Peyer's patch (tissue), 4 donors: ENCODE results near the gene BCL7C.

ENCODE experiments used
- CTCF ChIP-seq, 6 experiments: fragments of 450-650 bp in 4 of 6; fragments of 200-600 bp in 2 of 6; sonication (generic) in 1 of 6; IDR thresholded peaks; one replicate each; pipeline ENCODE4 v1.5.1; 2017 to 2019; ENCODE audit warnings: antibody characterized with exemption in 6 of 6, mild to moderate bottlenecking in 3 of 6, moderate library complexity in 1 of 6
- POLR2A ChIP-seq, 2 donors: fragments of 450-650 bp; IDR thresholded peaks; one replicate each; pipeline ENCODE4 v1.5.1; 2017; ENCODE audit warnings: antibody characterized with exemption in 2 of 2, mild to moderate bottlenecking in 2 of 2, moderate library complexity in 2 of 2

- TF ChIP-seq CTCF (IDR thresholded peaks at IDR 0.05) (no peak), POLR2A (IDR thresholded peaks at IDR 0.05) (no peak)
Observed at GRCh38 chr16:30892670-30893416, 1.0 kb downstream of the BCL7C start.
